PFSK-1 (cell line): ENCODE data around the gene ALDH3B1.

ENCODE experiments used
- FOXP2 ChIP-seq: optimal IDR thresholded peaks from 2 replicates; pipeline ENCODE3; 2011; ENCODE audit warnings: borderline replicate concordance, control low read depth, inconsistent platforms; ENCODE audit not compliant: insufficient read depth; ENCODE audit errors: extremely low read length, extremely low read depth
- POLR2AphosphoS5 ChIP-seq: IDR thresholded peaks from 2 replicates; pipeline ENCODE4 v1.6.1; 2012; ENCODE audit warnings: low read depth, mild to moderate bottlenecking, control low read depth, low read length, moderate library complexity
- SIN3A ChIP-seq: IDR thresholded peaks from 2 replicates; pipeline ENCODE4 v1.6.1; 2012; ENCODE audit warnings: mild to moderate bottlenecking, low read length, moderate library complexity, borderline replicate concordance; ENCODE audit not compliant: insufficient read depth
- TAF1 ChIP-seq: IDR thresholded peaks from 2 replicates; pipeline ENCODE4 v1.6.1; 2012; ENCODE audit warnings: low read length, control low read depth, borderline replicate concordance; ENCODE audit not compliant: insufficient read depth
- TF ChIP-seq, protein P1 (sequence below), 2 experiments: IDR thresholded peaks; 2 replicates each; pipeline versions ENCODE4 v1.6.1 to v1.8.0; 2011 to 2012; ENCODE audit warnings: low read depth in 2 of 2, low read length in 2 of 2, control low read depth in 1 of 2, inconsistent platforms in 1 of 2, mild to moderate bottlenecking in 1 of 2, moderate library complexity in 1 of 2; ENCODE audit not compliant: insufficient read depth in 1 of 2

DNA sequence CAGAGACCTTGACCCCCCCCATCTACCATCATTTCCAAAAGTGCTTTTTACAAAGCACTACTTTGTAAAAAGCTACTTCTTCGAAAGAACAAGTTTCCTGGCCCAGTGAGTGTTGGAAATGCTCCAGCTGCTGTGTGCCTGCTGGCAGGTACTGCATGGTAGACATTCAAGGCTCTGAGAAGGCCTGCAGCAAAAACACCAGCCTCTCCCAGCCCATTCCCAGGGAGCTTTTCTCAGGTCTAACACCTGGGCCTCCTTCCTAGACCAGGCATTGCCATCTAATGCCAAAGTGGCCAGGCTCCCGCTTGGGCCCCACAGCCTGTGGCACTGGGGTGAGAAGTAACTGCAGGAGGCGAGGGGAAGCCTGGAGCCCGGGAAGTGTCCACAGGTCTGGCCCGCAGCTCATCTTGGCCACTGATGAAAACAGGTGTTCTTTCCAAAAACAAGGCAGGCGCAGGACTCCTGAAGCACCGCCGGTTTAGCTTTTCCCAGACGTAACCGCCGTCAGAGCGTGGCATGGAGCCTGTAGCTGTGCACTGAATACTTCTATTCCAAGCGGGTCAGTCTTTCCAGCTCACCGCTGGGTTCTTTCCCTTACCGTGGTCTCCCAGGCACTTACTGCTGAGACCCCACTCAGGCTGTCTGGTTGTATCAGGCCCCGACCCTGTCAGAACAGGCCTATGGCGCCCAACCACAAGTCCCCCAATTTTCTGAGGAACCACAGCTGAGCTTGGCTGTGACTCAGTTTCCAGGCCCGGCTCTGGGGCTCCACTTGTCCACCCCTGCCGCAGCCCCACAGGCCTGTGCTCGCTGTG lies 27.5 kb downstream of the ALDH3B1 start:
- TF ChIP-seq TAF1 (no peak), FOXP2 (no peak), POLR2AphosphoS5 (no peak), SIN3A (no peak)
- TF ChIP-seq, protein P1, sequence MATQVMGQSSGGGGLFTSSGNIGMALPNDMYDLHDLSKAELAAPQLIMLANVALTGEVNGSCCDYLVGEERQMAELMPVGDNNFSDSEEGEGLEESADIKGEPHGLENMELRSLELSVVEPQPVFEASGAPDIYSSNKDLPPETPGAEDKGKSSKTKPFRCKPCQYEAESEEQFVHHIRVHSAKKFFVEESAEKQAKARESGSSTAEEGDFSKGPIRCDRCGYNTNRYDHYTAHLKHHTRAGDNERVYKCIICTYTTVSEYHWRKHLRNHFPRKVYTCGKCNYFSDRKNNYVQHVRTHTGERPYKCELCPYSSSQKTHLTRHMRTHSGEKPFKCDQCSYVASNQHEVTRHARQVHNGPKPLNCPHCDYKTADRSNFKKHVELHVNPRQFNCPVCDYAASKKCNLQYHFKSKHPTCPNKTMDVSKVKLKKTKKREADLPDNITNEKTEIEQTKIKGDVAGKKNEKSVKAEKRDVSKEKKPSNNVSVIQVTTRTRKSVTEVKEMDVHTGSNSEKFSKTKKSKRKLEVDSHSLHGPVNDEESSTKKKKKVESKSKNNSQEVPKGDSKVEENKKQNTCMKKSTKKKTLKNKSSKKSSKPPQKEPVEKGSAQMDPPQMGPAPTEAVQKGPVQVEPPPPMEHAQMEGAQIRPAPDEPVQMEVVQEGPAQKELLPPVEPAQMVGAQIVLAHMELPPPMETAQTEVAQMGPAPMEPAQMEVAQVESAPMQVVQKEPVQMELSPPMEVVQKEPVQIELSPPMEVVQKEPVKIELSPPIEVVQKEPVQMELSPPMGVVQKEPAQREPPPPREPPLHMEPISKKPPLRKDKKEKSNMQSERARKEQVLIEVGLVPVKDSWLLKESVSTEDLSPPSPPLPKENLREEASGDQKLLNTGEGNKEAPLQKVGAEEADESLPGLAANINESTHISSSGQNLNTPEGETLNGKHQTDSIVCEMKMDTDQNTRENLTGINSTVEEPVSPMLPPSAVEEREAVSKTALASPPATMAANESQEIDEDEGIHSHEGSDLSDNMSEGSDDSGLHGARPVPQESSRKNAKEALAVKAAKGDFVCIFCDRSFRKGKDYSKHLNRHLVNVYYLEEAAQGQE (IDR thresholded peaks at IDR 0.05; ENCODE audit: insufficient read depth in 1 of 2, low read depth in 2 of 2, low read length in 2 of 2), result no peak
